CD14-positive monocyte (primary cell): ENCODE data around the gene WDR86. TPM values are rescaled to one million over a fixed set of nuclear protein-coding genes. Genes with fewer than 3 reads are reported as not detected.

ENCODE experiments used
- DNase-seq, 3 donors: peaks; one replicate each; pipeline ENCODE4 v3.0.0-alpha.2; 2011 to 2022
- H2AFZ ChIP-seq: 2 replicates; pipeline ENCODE4 v1.6.0; 2012; ENCODE audit warnings: mild to moderate bottlenecking, low read depth, low read length, inconsistent platforms; ENCODE audit not compliant: insufficient read depth, poor library complexity, severe bottlenecking
- H3K27ac ChIP-seq, 2 donors: 1 replicate in 1 of 2; 2 replicates in 1 of 2; pipeline ENCODE4 v1.5.1; 2012 to 2013; ENCODE audit warnings: low read length in 2 of 2, control low read depth in 1 of 2, inconsistent platforms in 1 of 2, low read depth in 1 of 2, mild to moderate bottlenecking in 1 of 2
- H3K27me3 ChIP-seq, 2 donors: one replicate each; pipeline versions ENCODE4 v1.6.0 to v1.6.1; 2011 to 2013; ENCODE audit warnings: low read length in 2 of 2; ENCODE audit not compliant: control insufficient read depth in 2 of 2, insufficient read depth in 2 of 2
- H3K36me3 ChIP-seq, 2 donors: replicated peaks in 1 of 2; 1 replicate in 1 of 2; 2 replicates in 1 of 2; pipeline versions ENCODE4 v1.5.1 to v1.6.1; 2012 to 2013; ENCODE audit warnings: low read length in 2 of 2, control low read depth in 1 of 2, inconsistent platforms in 1 of 2, mild to moderate bottlenecking in 1 of 2; ENCODE audit not compliant: insufficient read depth in 2 of 2, control insufficient read depth in 1 of 2
- H3K4me1 ChIP-seq, 2 donors: 1 replicate in 1 of 2; 2 replicates in 1 of 2; pipeline versions ENCODE4 v1.5.1 to v1.6.1; 2012 to 2013; ENCODE audit warnings: low read length in 2 of 2, control low read depth in 1 of 2, inconsistent platforms in 1 of 2, mild to moderate bottlenecking in 1 of 2, moderate library complexity in 1 of 2; ENCODE audit not compliant: insufficient read depth in 2 of 2, control insufficient read depth in 1 of 2
- H3K4me2 ChIP-seq: replicated peaks from 2 replicates; pipeline ENCODE3; 2012; ENCODE audit warnings: low read length, moderate library complexity, mild to moderate bottlenecking; ENCODE audit not compliant: poor library complexity, severe bottlenecking; ENCODE audit errors: extremely low read depth
- H3K4me3 ChIP-seq, 3 experiments: fragments of 200-600 bp in 1 of 3; sonication (generic) in 1 of 3; replicated peaks in 1 of 3; 1 replicate in 2 of 3; 2 replicates in 1 of 3; pipeline ENCODE4 v1.5.1; 2011 to 2013; ENCODE audit warnings: low read length in 3 of 3, mild to moderate bottlenecking in 3 of 3, control low read depth in 2 of 3, low read depth in 2 of 3, inconsistent platforms in 1 of 3, moderate library complexity in 1 of 3
- H3K79me2 ChIP-seq: 2 replicates; pipeline ENCODE4 v1.6.0; 2012; ENCODE audit warnings: mild to moderate bottlenecking, control low read depth, inconsistent platforms, low read length, moderate library complexity; ENCODE audit not compliant: insufficient read depth
- H3K9ac ChIP-seq: 2 replicates; pipeline ENCODE4 v1.6.0; 2017; ENCODE audit warnings: low read length, mild to moderate bottlenecking; ENCODE audit not compliant: insufficient read depth, poor library complexity, severe bottlenecking
- H3K9me3 ChIP-seq, 2 donors: replicated peaks in 1 of 2; 1 replicate in 1 of 2; 2 replicates in 1 of 2; pipeline versions ENCODE4 v1.5.1 to v1.6.1; 2012 to 2013; ENCODE audit warnings: low read length in 2 of 2, control low read depth in 1 of 2; ENCODE audit not compliant: control insufficient read depth in 1 of 2, insufficient read depth in 1 of 2
- H4K20me1 ChIP-seq: 2 replicates; pipeline ENCODE4 v1.6.0; 2012; ENCODE audit warnings: mild to moderate bottlenecking, low read length, control low read depth, moderate library complexity; ENCODE audit not compliant: insufficient read depth
- H3K27ac Mint-ChIP-seq, 7 donors: one replicate each; pipeline ENCODE4 v1.8.0; 2020; ENCODE audit warnings: mild to moderate bottlenecking in 7 of 7, mixed read lengths in 7 of 7, moderate library complexity in 6 of 7, inconsistent platforms in 2 of 7
- H3K27me3 Mint-ChIP-seq, 3 donors: one replicate each; pipeline ENCODE4 v1.8.0; 2021 to 2022; ENCODE audit warnings: low read depth in 3 of 3, mild to moderate bottlenecking in 3 of 3, mixed read lengths in 3 of 3, moderate library complexity in 3 of 3, inconsistent platforms in 1 of 3
- H3K36me3 Mint-ChIP-seq, 2 donors: one replicate each; pipeline ENCODE4 v1.8.0; 2020; ENCODE audit warnings: mixed read lengths in 2 of 2, inconsistent platforms in 1 of 2, mild to moderate bottlenecking in 1 of 2
- H3K4me1 Mint-ChIP-seq: one replicate; pipeline ENCODE4 v1.8.0; 2020; ENCODE audit warnings: mild to moderate bottlenecking, mixed read lengths
- H3K4me3 Mint-ChIP-seq, 2 donors: one replicate each; pipeline ENCODE4 v1.8.0; 2020; ENCODE audit warnings: mild to moderate bottlenecking in 2 of 2, mixed read lengths in 2 of 2, moderate library complexity in 1 of 2
- H3K9me3 Mint-ChIP-seq, 7 donors: one replicate each; pipeline ENCODE4 v1.8.0; 2020 to 2022; ENCODE audit warnings: mixed read lengths in 7 of 7, mild to moderate bottlenecking in 6 of 7, moderate library complexity in 6 of 7, inconsistent platforms in 2 of 7
- WGBS: methylation state at CpG from one replicate; pipeline ENCODE4 v1.1.5; 2013; ENCODE audit warnings: missing lambda C conversion rate; ENCODE audit not compliant: insufficient coverage; 5-methylcytosine and 5-hydroxymethylcytosine counted together
- intact Hi-C, 2 donors: fragments of 100-400 bp; cut with micrococcal nuclease; formaldehyde crosslinking; loops; one replicate each; pipeline versions ENCODE4 v1.15.0 to v1.15.1; 2023
- polyA plus RNA-seq, 3 donors: library from polyadenylated mRNA; depleted of rRNA in 1 of 3; unstranded in 2 of 3; stranded (reverse) in 1 of 3; fragments of 300-500 nt in 2 of 3; fragments of >200 nt in 1 of 3; fragmentation: Illumina TruSeq in 2 of 3; gene quantifications; 1 replicate in 2 of 3; 2 replicates in 1 of 3; pipeline ENCODE4 v1.2.3, GENCODE V29; 2012 to 2021
- TF ChIP-seq, protein P1 (sequence below): fragments of 200-600 bp; IDR thresholded peaks from one replicate; pipeline ENCODE4 v1.8.0; 2022; ENCODE audit warnings: antibody characterized with exemption, mild to moderate bottlenecking

The WDR86 gene
- polyA plus RNA-seq, 3 donors = 0.11 to 0.30 (median 0.24) TPM

DNA sequence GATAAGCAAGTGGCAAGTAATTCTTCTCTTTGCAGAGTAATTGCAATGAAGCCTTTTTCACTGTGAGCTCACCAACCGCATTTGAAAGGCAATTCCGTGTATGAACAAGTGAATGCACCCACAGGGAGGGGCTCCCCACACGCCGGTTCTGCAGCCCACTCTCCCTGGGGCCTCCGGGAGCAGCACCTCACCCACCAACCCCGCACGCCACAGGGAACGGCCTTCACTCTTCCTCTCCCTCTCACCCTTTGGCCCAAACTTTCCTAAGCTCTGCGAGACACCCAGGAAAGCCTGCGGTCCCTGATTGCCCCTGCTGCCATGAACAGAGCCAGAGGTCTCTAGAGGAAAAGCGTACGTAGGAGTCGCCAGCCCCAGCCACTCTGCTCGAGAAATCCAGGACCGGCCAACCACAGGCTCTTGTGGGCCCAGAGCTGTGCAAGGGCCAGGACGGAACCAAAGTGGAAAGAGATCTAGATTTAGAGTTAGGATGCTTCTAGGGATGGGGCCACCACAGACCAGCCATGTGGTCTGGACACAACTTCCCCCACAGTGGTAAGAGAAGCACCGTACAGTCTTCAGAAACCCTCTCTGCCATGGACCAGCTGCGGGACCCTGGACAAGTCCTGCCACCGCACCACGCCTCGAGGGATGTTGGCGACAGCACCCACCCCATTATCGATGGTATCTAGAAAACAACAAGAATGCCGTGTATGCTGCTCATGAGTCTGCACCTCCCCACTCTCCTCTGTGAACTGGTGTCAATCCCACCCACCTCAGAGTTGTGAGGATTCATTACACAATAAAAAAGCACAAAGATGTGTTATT, 3.6 kb downstream of the WDR86 start:
- Histone ChIP-seq H3K9ac (no peak overlapping the region), H3K4me1 (peaks cover 38 to 56% of the 10 kb centered on the region in 2 donors), H3K4me2 (no peak overlapping the region), H4K20me1 (no peaks in the 10 kb centered on the region), H2AFZ (no peak overlapping the region), H3K4me3 (no peak overlapping the region), H3K27me3 (peaks cover 20 to 39% of the 10 kb centered on the region in 2 donors), H3K27ac (no peak overlapping the region), H3K79me2 (no peaks in the 10 kb centered on the region), H3K9me3 (peaks cover 0 to 10% of the 10 kb centered on the region in 2 donors), H3K36me3 (no peaks in the 10 kb centered on the region)
- 95% methylated on average over 15 of the region's 24 CpGs for WGBS
- TF ChIP-seq, protein P1, sequence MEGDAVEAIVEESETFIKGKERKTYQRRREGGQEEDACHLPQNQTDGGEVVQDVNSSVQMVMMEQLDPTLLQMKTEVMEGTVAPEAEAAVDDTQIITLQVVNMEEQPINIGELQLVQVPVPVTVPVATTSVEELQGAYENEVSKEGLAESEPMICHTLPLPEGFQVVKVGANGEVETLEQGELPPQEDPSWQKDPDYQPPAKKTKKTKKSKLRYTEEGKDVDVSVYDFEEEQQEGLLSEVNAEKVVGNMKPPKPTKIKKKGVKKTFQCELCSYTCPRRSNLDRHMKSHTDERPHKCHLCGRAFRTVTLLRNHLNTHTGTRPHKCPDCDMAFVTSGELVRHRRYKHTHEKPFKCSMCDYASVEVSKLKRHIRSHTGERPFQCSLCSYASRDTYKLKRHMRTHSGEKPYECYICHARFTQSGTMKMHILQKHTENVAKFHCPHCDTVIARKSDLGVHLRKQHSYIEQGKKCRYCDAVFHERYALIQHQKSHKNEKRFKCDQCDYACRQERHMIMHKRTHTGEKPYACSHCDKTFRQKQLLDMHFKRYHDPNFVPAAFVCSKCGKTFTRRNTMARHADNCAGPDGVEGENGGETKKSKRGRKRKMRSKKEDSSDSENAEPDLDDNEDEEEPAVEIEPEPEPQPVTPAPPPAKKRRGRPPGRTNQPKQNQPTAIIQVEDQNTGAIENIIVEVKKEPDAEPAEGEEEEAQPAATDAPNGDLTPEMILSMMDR = no peak
- no peak overlapping the region for H3K4me3 Mint-ChIP-seq
- DNase-seq = no peak
- intact Hi-C loops = no loop called here
- H3K9me3 Mint-ChIP-seq = peaks cover 2 to 14% (median 10%) of the 10 kb centered on the region in 7 donors
- peaks cover 39 to 51% (median 46%) of the 10 kb centered on the region in 3 donors for H3K27me3 Mint-ChIP-seq
- no peak overlapping the region for H3K27ac Mint-ChIP-seq
- H3K36me3 Mint-ChIP-seq = peaks cover 8 to 10% of the 10 kb centered on the region in 2 donors
- peaks cover 39% of the 10 kb centered on the region for H3K4me1 Mint-ChIP-seq

DNA sequence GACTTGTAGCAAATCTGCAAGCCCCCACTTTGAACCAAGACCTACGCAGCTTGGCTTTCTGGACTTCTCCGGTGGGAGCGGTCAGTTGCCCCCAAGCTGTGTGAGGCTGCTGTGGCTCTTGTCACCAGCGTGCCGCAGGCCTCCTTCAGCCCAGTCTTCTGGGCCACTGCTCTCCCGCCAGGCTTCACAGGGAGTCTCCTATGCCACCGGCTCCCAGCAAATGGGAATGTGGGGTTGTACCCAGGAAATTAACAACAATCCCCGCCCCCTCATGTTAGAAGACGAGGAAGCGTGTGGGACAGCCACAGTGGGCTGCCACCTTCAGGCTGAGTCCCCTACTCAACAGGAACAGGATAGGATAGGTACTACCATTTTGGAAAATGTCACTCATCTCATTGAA, 4.2 kb downstream of the WDR86 start:
- Mint-ChIP-seq H3K27ac (peak overlapping the region in 2 of 7 donors; percentile 4 to 26), H3K4me3 (no peak overlapping the region), H3K4me1 (peaks cover 32% of the 10 kb centered on the region), H3K9me3 (peaks cover 0 to 7% (median 4%) of the 10 kb centered on the region in 7 donors), H3K36me3 (peaks cover under 1 to 4% of the 10 kb centered on the region in 2 donors), H3K27me3 (peaks cover 32 to 44% (median 41%) of the 10 kb centered on the region in 3 donors)
- H3K27ac ChIP-seq = no peak overlapping the region
- H3K4me3 ChIP-seq = no peak overlapping the region
- TF ChIP-seq, protein P1 = no peak
- intact Hi-C loops = no loop called here
- H2AFZ ChIP-seq = no peak overlapping the region
- no peak for DNase-seq
- peaks cover 0 to 4% of the 10 kb centered on the region in 2 donors for H3K9me3 ChIP-seq
- H4K20me1 ChIP-seq = no peaks in the 10 kb centered on the region
- H3K4me2 ChIP-seq = no peak overlapping the region
- H3K9ac ChIP-seq = no peak overlapping the region
- H3K27me3 ChIP-seq = peaks cover 13 to 32% of the 10 kb centered on the region in 2 donors
- no peaks in the 10 kb centered on the region for H3K36me3 ChIP-seq
- no peaks in the 10 kb centered on the region for H3K79me2 ChIP-seq
- H3K4me1 ChIP-seq = peaks cover 31 to 50% of the 10 kb centered on the region in 2 donors
- WGBS = 90% methylated on average over 6 of the region's 10 CpGs
